Measurements from ENCODE around the gene KCNK5. TPM values are rescaled to one million over a fixed set of nuclear protein-coding genes. Genes with fewer than 3 reads are reported as not detected.

The KCNK5 gene
- total RNA-seq, 2 experiments from 2014 or later: 25.0 to 25.9 TPM

DNA sequence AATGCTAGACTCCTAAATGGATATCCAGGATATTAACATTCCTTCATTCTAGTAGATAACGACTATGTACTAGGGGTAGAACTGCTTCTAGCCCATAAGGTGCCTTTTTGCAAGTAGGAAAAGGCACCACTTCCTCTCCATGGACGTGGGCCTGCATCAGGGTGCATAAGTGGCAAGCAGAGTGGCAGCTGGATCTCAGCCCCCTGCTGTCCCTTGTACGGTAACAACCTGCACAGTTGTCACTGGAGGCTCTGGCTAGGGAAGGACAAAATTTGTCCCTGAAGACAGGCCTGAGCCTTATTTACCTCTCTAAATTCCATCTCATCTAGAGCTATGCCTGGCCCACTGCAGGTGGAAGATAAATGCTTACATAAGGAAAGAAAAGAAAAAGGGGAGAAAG is 71.8 kb downstream of the KCNK5 start:
- ATAC-seq (no peak), DNase-seq (no peak)
- POLR2A ChIA-PET: interaction anchor here (0.6 kb wide), 1 partner anchor 156 kb away, joined by 3 read pairs; no protein-coding TSS in a partner anchor
- TF ChIP-seq, protein P1, sequence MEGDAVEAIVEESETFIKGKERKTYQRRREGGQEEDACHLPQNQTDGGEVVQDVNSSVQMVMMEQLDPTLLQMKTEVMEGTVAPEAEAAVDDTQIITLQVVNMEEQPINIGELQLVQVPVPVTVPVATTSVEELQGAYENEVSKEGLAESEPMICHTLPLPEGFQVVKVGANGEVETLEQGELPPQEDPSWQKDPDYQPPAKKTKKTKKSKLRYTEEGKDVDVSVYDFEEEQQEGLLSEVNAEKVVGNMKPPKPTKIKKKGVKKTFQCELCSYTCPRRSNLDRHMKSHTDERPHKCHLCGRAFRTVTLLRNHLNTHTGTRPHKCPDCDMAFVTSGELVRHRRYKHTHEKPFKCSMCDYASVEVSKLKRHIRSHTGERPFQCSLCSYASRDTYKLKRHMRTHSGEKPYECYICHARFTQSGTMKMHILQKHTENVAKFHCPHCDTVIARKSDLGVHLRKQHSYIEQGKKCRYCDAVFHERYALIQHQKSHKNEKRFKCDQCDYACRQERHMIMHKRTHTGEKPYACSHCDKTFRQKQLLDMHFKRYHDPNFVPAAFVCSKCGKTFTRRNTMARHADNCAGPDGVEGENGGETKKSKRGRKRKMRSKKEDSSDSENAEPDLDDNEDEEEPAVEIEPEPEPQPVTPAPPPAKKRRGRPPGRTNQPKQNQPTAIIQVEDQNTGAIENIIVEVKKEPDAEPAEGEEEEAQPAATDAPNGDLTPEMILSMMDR (IDR thresholded peaks at IDR 0.05): no peak
- Mint-ChIP-seq H3K4me3 (no peak overlapping the region), H3K9me3 (peaks cover 3% of the 10 kb centered on the region), H3K36me3 (ENCODE audit: low read depth) (peaks cover 8% of the 10 kb centered on the region), H3K27me3 (peaks cover 2% of the 10 kb centered on the region), H3K4me1 (ENCODE audit: low read depth) (peaks cover 35% of the 10 kb centered on the region), H3K27ac (no peak overlapping the region)
- CTCF ChIA-PET: interaction anchor here (1.6 to 4.5 kb wide), 7 partner anchors 9 to 161 kb away, joined by 4 to 26 read pairs (median 6); no protein-coding TSS in a partner anchor
- intact Hi-C loops (cut with micrococcal nuclease): no loop called here

DNA sequence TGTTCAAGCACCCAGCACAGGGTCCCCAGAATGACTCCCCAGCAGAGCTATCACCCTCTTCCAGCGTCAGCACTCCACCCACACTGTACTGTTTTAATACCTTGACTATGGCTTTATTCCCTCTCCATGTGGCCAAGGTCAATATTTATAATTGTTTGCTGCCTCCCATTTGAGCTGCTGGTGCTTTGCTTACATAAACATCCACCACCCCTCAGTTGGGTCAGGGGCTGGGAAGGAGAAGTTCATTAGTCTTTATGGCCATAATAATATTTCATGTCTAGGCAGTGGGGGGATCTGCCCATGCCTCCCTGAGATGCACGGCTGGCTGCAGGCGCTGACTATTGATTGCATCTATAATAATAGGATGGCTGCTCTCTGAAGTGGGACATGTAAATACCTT is 72.5 kb downstream of the KCNK5 start:
- Mint-ChIP-seq H3K27ac (no peak overlapping the region), H3K9me3 (peaks cover 3% of the 10 kb centered on the region), H3K36me3 (ENCODE audit: low read depth) (peaks cover 8% of the 10 kb centered on the region), H3K4me3 (no peak overlapping the region), H3K27me3 (peaks cover 2% of the 10 kb centered on the region), H3K4me1 (ENCODE audit: low read depth) (peaks cover 42% of the 10 kb centered on the region)
- DNase-seq: no peak
- ChIA-PET POLR2A (interaction anchor here (0.8 kb wide), 1 partner anchor 14 kb away, joined by 3 read pairs; no protein-coding TSS in a partner anchor), CTCF (interaction anchor here (1.1 to 4.5 kb wide), 6 partner anchors 10 to 160 kb away, joined by 5 to 26 read pairs (median 7); no protein-coding TSS in a partner anchor)
- TF ChIP-seq, protein P1 (IDR thresholded peaks at IDR 0.05): no peak
- no peak for ATAC-seq
- intact Hi-C loops (cut with micrococcal nuclease): no loop called here

DNA sequence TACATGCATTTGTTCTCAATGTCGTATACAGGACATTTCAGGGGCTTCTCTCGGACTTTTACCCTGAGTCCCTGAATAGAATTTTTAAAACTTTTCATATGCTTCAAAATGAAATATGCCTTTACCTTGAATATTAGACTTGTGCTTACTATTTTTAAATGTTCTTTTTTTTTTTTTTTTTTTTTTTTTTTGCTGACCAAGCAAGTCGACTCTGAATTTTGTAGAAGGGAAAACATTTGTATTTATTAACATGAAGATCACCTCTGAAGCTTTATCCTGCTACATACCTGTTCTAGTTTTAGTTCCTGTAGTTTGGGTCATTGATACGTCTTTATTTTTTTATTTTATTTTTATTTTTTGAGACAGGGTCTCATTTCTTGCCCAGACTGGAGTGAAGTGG is 74.6 kb downstream of the KCNK5 start:
- peaks cover 3% of the 10 kb centered on the region for H3K27me3 Mint-ChIP-seq
- peaks cover 3% of the 10 kb centered on the region for H3K9me3 Mint-ChIP-seq
- no peak overlapping the region for H3K4me3 Mint-ChIP-seq
- intact Hi-C loops (cut with micrococcal nuclease): no loop called here
- peaks cover 8% of the 10 kb centered on the region for H3K36me3 Mint-ChIP-seq (ENCODE audit: low read depth)
- CTCF ChIA-PET: interaction anchor here (1.0 to 4.2 kb wide), 2 partner anchors 12 to 148 kb away, joined by 4 to 25 read pairs; no protein-coding TSS in a partner anchor
- POLR2A ChIA-PET: no interaction called here
- H3K4me1 Mint-ChIP-seq (ENCODE audit: low read depth): peaks cover 56% of the 10 kb centered on the region
- TF ChIP-seq, protein P1 (IDR thresholded peaks at IDR 0.05): no peak
- peak overlapping the region; percentile 86 for H3K27ac Mint-ChIP-seq
- ATAC-seq (no peak), DNase-seq (no peak)

DNA sequence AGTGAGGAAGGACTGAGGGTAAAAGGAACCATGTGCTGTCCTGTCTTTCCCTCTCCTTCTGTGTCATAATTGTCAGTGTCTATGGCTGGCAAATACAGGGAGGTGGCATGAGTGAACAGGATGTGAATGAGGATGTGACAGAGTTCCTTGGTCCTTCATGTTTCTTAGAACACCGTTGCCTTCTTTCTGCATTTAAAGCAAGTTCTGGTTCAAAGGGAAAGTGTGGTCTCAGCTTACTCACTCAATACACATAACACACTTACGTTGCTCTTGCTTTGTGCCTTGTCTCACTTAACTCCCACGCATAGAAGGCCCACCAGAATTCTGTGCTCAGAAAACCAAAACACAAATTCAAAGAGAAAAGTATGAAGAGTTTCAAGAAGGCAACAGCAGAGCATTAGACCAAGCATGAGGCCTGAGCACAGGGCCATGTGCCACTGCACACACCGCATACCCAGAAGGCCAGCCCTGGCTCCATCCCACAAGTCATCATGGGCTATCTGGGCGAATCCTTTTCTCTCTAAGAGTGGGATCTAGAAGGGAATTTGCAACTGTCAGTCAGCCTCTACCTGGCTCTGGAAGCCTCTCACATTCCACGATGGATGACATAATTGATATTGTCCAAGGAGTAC is 75.4 kb downstream of the KCNK5 start:
- Mint-ChIP-seq H3K9me3 (peaks cover under 1% of the 10 kb centered on the region), H3K36me3 (ENCODE audit: low read depth) (peaks cover 4% of the 10 kb centered on the region), H3K27ac (peak overlapping the region; percentile 86), H3K4me3 (no peak overlapping the region), H3K4me1 (ENCODE audit: low read depth) (peaks cover 58% of the 10 kb centered on the region), H3K27me3 (peaks cover 8% of the 10 kb centered on the region)
- POLR2A ChIA-PET: interaction anchor here (0.6 to 2.4 kb wide), 6 partner anchors 16 to 1155 kb away, joined by 3 to 6 read pairs (median 3); no protein-coding TSS in a partner anchor
- ATAC-seq (peak; percentile 92), DNase-seq (peak; percentile 75)
- intact Hi-C loops (cut with micrococcal nuclease): loop anchor here (2.0 kb wide), 1 partner anchor 43 kb away; no protein-coding TSS in a partner anchor
- TF ChIP-seq, protein P1 (IDR thresholded peaks at IDR 0.05): no peak
- CTCF ChIA-PET: interaction anchor here (1.0 to 2.5 kb wide), 6 partner anchors 16 to 157 kb away, joined by 3 to 11 read pairs (median 6); partner anchors contain the start of gene SAYSD1

DNA sequence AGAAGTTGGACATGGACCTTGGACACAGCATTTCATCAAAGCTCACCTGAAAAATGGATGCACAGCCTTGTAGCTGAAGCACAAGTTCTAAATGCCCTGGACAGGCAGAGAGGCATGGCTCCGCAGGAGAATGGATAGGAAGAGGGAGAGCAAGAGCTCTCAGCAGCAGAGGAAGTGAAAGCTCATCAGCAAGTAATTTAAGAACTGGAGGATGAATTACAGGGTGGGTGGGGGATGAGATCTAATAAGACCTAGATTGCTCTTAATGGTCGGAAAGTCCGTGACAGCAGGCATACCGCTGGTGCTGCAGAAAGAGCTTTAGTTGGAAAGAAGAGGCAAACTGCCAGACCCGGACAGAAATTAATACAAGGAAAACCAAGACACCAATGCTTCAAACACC is 77.0 kb downstream of the KCNK5 start:
- CTCF ChIA-PET: interaction anchor here (0.9 to 2.5 kb wide), 11 partner anchors 12 to 280 kb away, joined by 3 to 11 read pairs (median 4); partner anchors contain the start of gene SAYSD1
- intact Hi-C loops (cut with micrococcal nuclease): loop anchor here (2.0 kb wide), 1 partner anchor 41 kb away; no protein-coding TSS in a partner anchor
- Mint-ChIP-seq H3K9me3 (no peaks in the 10 kb centered on the region), H3K36me3 (ENCODE audit: low read depth) (no peaks in the 10 kb centered on the region), H3K4me1 (ENCODE audit: low read depth) (peaks cover 55% of the 10 kb centered on the region), H3K27me3 (peaks cover 9% of the 10 kb centered on the region), H3K27ac (no peak overlapping the region), H3K4me3 (no peak overlapping the region)
- ATAC-seq (no peak), DNase-seq (no peak)
- POLR2A ChIA-PET: interaction anchor here (1.0 to 2.4 kb wide), 6 partner anchors 28 to 78 kb away, joined by 3 to 6 read pairs (median 4); partner anchors contain the start of gene SAYSD1
- TF ChIP-seq, protein P1 (IDR thresholded peaks at IDR 0.05): no peak

Measured in activated CD8-positive, alpha-beta T cell treated with anti-CD3 and anti-CD28 coated beads for 36 hours (primary cell).